Measurements from ENCODE around the gene PLD1. TPM values are rescaled to one million over a fixed set of nuclear protein-coding genes. Genes with fewer than 3 reads are reported as not detected.
A peak's percentile ranks its signal among the peaks of the same experiment; 100 is the strongest.

Gene PLD1
- total RNA-seq, 4 donors from 2014 or later: 7.0 to 17.1 (median 13.6) TPM

- no peaks in the 10 kb centered on the region for H3K27me3 ChIP-seq
- H3K9me3 ChIP-seq: no peaks in the 10 kb centered on the region
- H3K4me3 ChIP-seq: no peak overlapping the region
- peaks cover 5 to 63% of the 10 kb centered on the region in 2 donors for H3K36me3 ChIP-seq
- ATAC-seq: no peak
- TF ChIP-seq POLR2A (IDR thresholded peaks at IDR 0.05) (no peak), POLR2AphosphoS5 (IDR thresholded peaks at IDR 0.05) (no peak), CTCF (IDR thresholded peaks at IDR 0.05) (no peak), EP300 (IDR thresholded peaks at IDR 0.05) (no peak)
- H3K27ac ChIP-seq: no peak overlapping the region
- 72 to 81% methylated on average over 3 of the region's 3 CpGs for WGBS, 2 donors (ENCODE audit: low coverage in 1 of 2)
- H3K4me1 ChIP-seq: peaks cover 0 to 2% (median under 1%) of the 10 kb centered on the region in 3 donors
These were observed 150.1 kb downstream of the PLD1 start for GRCh38 chr3:171660188-171660587.

- no peak overlapping the region for H3K4me3 ChIP-seq
- no peaks in the 10 kb centered on the region for H3K27me3 ChIP-seq
- H3K36me3 ChIP-seq: peaks cover 5 to 53% of the 10 kb centered on the region in 2 donors
- H3K27ac ChIP-seq: no peak overlapping the region
- WGBS, 2 donors (ENCODE audit: low coverage in 1 of 2): 76 to 80% methylated on average over 3 of the region's 3 CpGs
- H3K4me1 ChIP-seq: peaks cover 0 to 16% (median 9%) of the 10 kb centered on the region in 3 donors
- no peak for ATAC-seq
- no peaks in the 10 kb centered on the region for H3K9me3 ChIP-seq
- no peak for TF ChIP-seq EP300 (IDR thresholded peaks at IDR 0.05)
These were observed 151.4 kb downstream of the PLD1 start for GRCh38 chr3:171658841-171659240.

DNA sequence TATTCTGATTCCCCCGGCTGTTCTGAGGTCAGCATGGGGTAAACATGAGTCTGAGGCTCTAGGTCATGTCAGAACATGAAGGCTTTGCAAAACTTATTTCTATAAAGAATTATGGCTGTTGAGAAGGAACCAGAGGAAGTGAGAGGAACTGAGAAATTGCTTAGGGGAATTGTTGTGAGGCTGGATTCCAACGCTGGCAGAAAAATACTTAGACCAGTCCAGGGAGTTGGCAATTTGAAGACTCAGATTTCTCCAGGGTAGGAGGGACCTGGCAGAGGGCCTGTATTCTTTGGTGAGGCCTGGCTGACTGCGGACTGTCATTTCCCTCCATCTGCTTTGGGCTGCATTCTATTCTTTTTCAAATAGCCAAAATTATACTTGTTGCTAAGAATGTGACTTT is 155.5 kb downstream of the PLD1 start:
- Histone ChIP-seq H3K27me3 (no peaks in the 10 kb centered on the region), H3K36me3 (peaks cover 0 to 20% of the 10 kb centered on the region in 2 donors), H3K4me1 (peaks cover 0 to 25% (median 9%) of the 10 kb centered on the region in 3 donors), H3K4me3 (no peak overlapping the region), H3K27ac (peak overlapping the region in 3 of 4 donors; percentile 44 to 57 (median 46)), H3K9me3 (no peaks in the 10 kb centered on the region)
- 0 to 14% methylated on average over 3 of the region's 3 CpGs for WGBS, 2 donors (ENCODE audit: low coverage in 1 of 2)
- TF ChIP-seq CTCF (IDR thresholded peaks at IDR 0.05) (no peak), POLR2AphosphoS5 (IDR thresholded peaks at IDR 0.05) (no peak), POLR2A (IDR thresholded peaks at IDR 0.05) (no peak), EP300 (IDR thresholded peaks at IDR 0.05) (no peak)
- peak; percentile 84 for ATAC-seq

- no peak for ATAC-seq
- 56 to 71% methylated on average over 1 of the region's 1 CpG for WGBS, 2 donors (ENCODE audit: low coverage in 1 of 2)
- Histone ChIP-seq H3K9me3 (no peaks in the 10 kb centered on the region), H3K4me3 (no peak overlapping the region), H3K36me3 (peaks cover 0 to 16% of the 10 kb centered on the region in 2 donors), H3K27ac (peak overlapping the region in 3 of 4 donors; percentile 19 to 46 (median 44)), H3K27me3 (no peaks in the 10 kb centered on the region), H3K4me1 (peaks cover 0 to 30% (median 9%) of the 10 kb centered on the region in 3 donors)
- no peak for TF ChIP-seq CTCF (IDR thresholded peaks at IDR 0.05)
These were observed 156.0 kb downstream of the PLD1 start for GRCh38 chr3:171654326-171654725.

DNA sequence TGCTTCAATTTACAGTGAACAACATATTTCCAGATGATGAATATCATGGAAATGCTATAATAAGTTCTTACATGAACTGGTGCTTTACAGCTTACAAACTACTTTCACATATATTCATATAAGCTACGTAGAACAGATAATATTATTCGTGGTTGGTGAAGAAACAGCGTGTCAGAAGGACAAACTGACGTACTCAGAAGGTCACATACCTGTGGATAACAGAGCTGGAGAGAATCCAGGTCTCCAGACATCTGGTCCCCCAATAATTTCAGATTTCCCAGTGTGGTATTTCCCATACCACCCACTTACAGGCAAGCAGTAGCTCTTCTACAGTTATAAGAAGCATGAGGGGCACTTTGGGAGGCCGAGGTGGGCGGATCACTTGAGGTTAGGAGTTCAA is 156.6 kb downstream of the PLD1 start:
- peak overlapping the region in 2 of 4 donors; percentile 44 to 46 for H3K27ac ChIP-seq

More for the DNA sequence above, 156.6 kb downstream of the PLD1 start:
- H3K9me3 ChIP-seq: no peaks in the 10 kb centered on the region
- TF ChIP-seq CTCF (IDR thresholded peaks at IDR 0.05) (no peak), POLR2A (IDR thresholded peaks at IDR 0.05) (no peak), POLR2AphosphoS5 (IDR thresholded peaks at IDR 0.05) (no peak)
- ATAC-seq: no peak
- 89 to 95% methylated on average over 4 to 5 of the region's 6 CpGs for WGBS, 2 donors (ENCODE audit: low coverage in 1 of 2)
- H3K36me3 ChIP-seq: peaks cover 0 to 9% of the 10 kb centered on the region in 2 donors
- peaks cover 0 to 31% (median 9%) of the 10 kb centered on the region in 3 donors for H3K4me1 ChIP-seq
- no peaks in the 10 kb centered on the region for H3K27me3 ChIP-seq
- no peak overlapping the region for H3K4me3 ChIP-seq

All from gastroesophageal sphincter (tissue), 4 donors.